ENCODE measurements around the gene PI3.
"Not testable (repeated sequence)": the region's sequence is repeated elsewhere in the genome, so short reads cannot be mapped to it uniquely, and the experiment has no call there.

The PI3 gene

DNA sequence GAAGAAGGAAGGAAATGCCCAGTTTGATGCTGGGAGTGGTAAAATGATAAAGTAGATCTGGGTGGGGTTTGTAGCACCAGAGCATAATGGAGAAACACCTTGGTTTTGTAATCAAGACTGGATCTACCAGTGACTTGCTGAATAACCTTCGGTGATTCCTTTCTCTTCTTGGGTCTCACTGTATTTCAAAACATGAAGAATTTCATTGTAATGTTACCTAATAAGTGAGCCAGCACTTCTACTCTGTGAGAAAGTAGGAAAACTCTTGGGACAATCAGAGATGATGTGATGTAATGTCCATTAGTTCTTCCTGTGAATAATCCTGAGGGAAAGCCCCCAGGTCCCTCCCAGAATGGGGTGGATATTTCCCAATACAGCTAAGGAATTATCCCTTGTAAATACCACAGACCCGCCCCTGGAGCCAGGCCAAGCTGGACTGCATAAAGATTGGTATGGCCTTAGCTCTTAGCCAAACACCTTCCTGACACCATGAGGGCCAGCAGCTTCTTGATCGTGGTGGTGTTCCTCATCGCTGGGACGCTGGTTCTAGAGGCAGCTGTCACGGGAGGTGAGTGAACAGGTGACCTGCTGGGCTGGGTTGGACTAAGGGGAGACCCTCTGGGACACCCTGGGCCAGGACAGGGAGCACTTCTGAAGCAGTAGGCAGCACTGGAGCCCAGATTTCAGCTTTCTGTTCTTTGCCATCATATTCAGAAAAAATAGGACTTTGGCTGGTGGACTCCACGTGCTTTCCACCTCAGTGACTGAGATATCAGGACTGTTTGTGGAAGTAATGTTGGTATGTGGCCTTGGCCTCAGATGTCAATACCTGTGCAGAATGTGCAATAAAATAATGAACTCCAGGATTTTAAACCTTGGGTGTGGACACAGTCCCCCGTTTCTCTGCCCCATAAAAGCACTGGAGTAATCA, at the start of gene PI3:
PI3 (plus strand) TSS at position 469 of the 931 bp plus-strand sequence; CDS start at position 490, 21 bp downstream.
- TF ChIP-seq, protein P1, sequence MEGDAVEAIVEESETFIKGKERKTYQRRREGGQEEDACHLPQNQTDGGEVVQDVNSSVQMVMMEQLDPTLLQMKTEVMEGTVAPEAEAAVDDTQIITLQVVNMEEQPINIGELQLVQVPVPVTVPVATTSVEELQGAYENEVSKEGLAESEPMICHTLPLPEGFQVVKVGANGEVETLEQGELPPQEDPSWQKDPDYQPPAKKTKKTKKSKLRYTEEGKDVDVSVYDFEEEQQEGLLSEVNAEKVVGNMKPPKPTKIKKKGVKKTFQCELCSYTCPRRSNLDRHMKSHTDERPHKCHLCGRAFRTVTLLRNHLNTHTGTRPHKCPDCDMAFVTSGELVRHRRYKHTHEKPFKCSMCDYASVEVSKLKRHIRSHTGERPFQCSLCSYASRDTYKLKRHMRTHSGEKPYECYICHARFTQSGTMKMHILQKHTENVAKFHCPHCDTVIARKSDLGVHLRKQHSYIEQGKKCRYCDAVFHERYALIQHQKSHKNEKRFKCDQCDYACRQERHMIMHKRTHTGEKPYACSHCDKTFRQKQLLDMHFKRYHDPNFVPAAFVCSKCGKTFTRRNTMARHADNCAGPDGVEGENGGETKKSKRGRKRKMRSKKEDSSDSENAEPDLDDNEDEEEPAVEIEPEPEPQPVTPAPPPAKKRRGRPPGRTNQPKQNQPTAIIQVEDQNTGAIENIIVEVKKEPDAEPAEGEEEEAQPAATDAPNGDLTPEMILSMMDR (IDR thresholded peaks at IDR 0.05; ENCODE audit: unreplicated experiment in 3 of 3): no peak
- Mint-ChIP-seq H3K4me3 (no peak within 1 kb of the TSS), H3K9me3 (peaks cover 6% of the 10 kb centered on the region), H3K4me1 (no peaks in the 10 kb centered on the region), H3K36me3 (ENCODE audit: low read depth) (no peaks in the 10 kb centered on the region), H3K27ac (no peak within 1 kb of the TSS), H3K27me3 (ENCODE audit: low read depth) (peaks cover 9% of the 10 kb centered on the region)

DNA sequence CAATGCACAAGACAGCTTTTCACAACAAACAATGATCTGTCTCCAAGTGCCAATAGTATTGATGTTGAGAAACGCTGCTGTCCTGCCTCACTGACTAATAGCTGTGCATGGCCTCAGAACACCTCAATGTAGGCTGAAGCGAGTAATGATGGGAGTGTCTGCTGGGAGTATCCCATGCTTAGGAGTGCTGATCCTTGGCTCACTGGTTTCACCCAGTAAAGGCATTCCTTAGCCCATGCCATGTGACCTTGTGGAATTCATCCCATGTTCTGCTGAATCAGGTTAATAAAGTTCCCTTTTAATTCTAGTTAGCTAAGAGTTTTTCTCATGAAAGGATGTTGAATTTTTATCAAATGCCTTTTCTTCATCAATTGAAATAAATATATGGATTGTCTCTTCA, 46.6 kb upstream of the PI3 start:
- Mint-ChIP-seq H3K27ac (peak overlapping the region in 1 of 3 experiments; percentile 47), H3K4me1 (no peaks in the 10 kb centered on the region), H3K36me3 (ENCODE audit: low read depth) (no peaks in the 10 kb centered on the region), H3K9me3 (no peaks in the 10 kb centered on the region), H3K27me3 (ENCODE audit: low read depth) (peaks cover 54% of the 10 kb centered on the region), H3K4me3 (no peak overlapping the region)
- TF ChIP-seq, protein P1 (IDR thresholded peaks at IDR 0.05; ENCODE audit: unreplicated experiment in 3 of 3): no peak

- Mint-ChIP-seq H3K27me3 (ENCODE audit: low read depth) (peaks cover 19% of the 10 kb centered on the region), H3K36me3 (ENCODE audit: low read depth) (no peaks in the 10 kb centered on the region), H3K4me1 (no peaks in the 10 kb centered on the region), H3K4me3 (no peak overlapping the region), H3K27ac (no peak overlapping the region), H3K9me3 (no peaks in the 10 kb centered on the region)
- TF ChIP-seq, protein P1 (IDR thresholded peaks at IDR 0.05; ENCODE audit: unreplicated experiment in 3 of 3): no peak
These were observed 37.8 kb upstream of the PI3 start for GRCh38 chr20:45136911-45137310.

DNA sequence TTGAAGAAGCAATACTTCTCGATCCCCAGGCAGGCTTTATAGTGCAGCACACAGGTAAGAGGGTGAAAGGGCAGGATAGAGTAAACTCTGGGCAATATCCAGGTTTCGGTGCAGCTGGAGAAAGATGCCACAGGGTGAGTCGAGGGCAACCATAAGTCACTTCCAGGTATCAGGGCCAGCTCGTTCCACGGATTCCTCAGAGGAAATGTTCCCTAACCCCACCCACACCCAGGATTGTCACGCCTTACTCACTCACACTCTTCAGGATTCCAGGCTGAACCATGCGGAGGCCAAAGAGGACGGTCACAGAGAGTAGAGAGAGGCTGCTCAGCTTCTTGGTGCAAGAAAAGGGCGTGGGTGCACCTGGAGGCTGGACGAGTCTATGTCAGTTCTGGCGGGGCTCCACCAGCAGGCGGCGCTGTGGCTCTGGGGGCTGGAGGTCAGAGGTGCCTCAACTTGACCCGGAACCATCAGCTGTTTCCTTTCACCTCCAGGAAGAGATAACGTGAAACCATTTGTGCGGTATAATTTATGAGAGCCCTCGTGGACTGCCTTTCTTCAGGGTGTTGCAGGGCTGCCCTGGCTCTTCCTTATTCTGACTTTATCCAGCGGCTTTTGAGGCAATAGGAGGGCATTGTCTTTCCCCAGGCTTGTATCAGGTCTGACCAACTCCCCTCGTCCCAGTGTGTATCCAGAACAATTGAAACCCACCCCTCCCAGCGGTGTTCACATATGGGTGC, 36.0 kb upstream of the PI3 start:
- Mint-ChIP-seq H3K4me3 (no peak overlapping the region), H3K9me3 (no peaks in the 10 kb centered on the region), H3K27ac (no peak overlapping the region), H3K27me3 (ENCODE audit: low read depth) (peaks cover 9% of the 10 kb centered on the region), H3K4me1 (no peaks in the 10 kb centered on the region), H3K36me3 (ENCODE audit: low read depth) (no peaks in the 10 kb centered on the region)
- TF ChIP-seq, protein P1 (IDR thresholded peaks at IDR 0.05; ENCODE audit: unreplicated experiment in 3 of 3): peak in 2 of 3 experiments; percentile 18 to 33

GRCh38 chr20:45139733-45140375, 34.8 kb upstream of the PI3 start:
- not testable (repeated sequence) for H3K4me1 Mint-ChIP-seq; H3K36me3 Mint-ChIP-seq (ENCODE audit: low read depth); H3K27ac Mint-ChIP-seq; H3K9me3 Mint-ChIP-seq; H3K4me3 Mint-ChIP-seq
- peaks cover 14% of the 10 kb centered on the region for H3K27me3 Mint-ChIP-seq (ENCODE audit: low read depth)

DNA sequence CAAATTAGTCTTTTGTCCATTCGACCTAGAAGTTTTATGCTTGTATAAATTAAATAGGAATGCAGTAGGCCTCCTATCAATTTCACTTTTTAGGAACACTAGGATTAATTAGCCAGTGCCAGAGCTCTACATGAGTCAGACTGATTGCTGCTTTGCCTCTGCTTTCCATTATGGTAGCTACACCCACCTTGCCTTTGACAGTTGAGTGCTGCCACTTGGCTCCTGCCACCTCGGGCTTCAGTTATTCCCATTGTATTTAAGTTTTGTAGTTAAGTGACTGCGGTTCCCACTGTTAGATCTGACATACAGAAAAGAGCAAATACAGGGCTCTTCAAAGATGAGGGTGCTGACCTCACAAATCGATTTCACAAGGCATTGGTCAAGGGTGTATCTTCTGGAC, 33.9 kb upstream of the PI3 start:
- Mint-ChIP-seq H3K27me3 (ENCODE audit: low read depth) (peaks cover 21% of the 10 kb centered on the region), H3K4me1 (no peaks in the 10 kb centered on the region), H3K36me3 (ENCODE audit: low read depth) (no peaks in the 10 kb centered on the region), H3K9me3 (no peaks in the 10 kb centered on the region), H3K4me3 (no peak overlapping the region), H3K27ac (no peak overlapping the region)
- TF ChIP-seq, protein P1 (IDR thresholded peaks at IDR 0.05; ENCODE audit: unreplicated experiment in 3 of 3): no peak

All from nephron (organoid).